SK-N-SH treated with all-trans-retinoic acid at 6 μM for 48 hours (cell line): ENCODE data around the gene SCAMP5.

Experiments
- ATAC-seq: fragments of 200-7000 bp; cut with Tn5 transposase; 3 replicates; pipeline ENCODE4 v1.9.1; 2020; ENCODE audit warnings: mild to moderate bottlenecking, moderate library complexity
- ARNTL ChIP-seq: fragments of 450-650 bp; formaldehyde crosslinking; IDR thresholded peaks from 2 replicates; pipeline ENCODE4 v1.5.0; 2020; ENCODE audit warnings: low read depth, mild to moderate bottlenecking, moderate library complexity, borderline replicate concordance
- BACH2 ChIP-seq: fragments of 250-450 bp; sonication (Bioruptor Pico); IDR thresholded peaks from 2 replicates; pipeline ENCODE4 v1.9.0; 2021; ENCODE audit warnings: mild to moderate bottlenecking, borderline replicate concordance
- CSDC2 ChIP-seq: fragments of 250-450 bp; sonication (Bioruptor Pico); IDR thresholded peaks from 2 replicates; pipeline ENCODE4 v1.5.0; 2020; ENCODE audit warnings: mild to moderate bottlenecking, moderate library complexity
- ESRRG ChIP-seq: fragments of 250-450 bp; sonication (Bioruptor Pico); IDR thresholded peaks from 2 replicates; pipeline ENCODE4 v1.6.1; 2021; ENCODE audit warnings: mild to moderate bottlenecking
- GLIS3 ChIP-seq: fragments of 250-450 bp; sonication (Bioruptor Pico); IDR thresholded peaks from 2 replicates; pipeline ENCODE4 v1.5.0; 2020; ENCODE audit warnings: mild to moderate bottlenecking, moderate library complexity
- ISL1 ChIP-seq: fragments of 250-450 bp; sonication (Bioruptor Pico); IDR thresholded peaks from 2 replicates; pipeline ENCODE4 v2.1.2; 2022; ENCODE audit warnings: mild to moderate bottlenecking, moderate library complexity
- OSR1 ChIP-seq: fragments of 250-450 bp; sonication (Bioruptor Pico); IDR thresholded peaks from 2 replicates; pipeline ENCODE4 v1.8.0; 2022; ENCODE audit warnings: moderate library complexity, mild to moderate bottlenecking, inconsistent platforms
- PPARA ChIP-seq: fragments of 250-450 bp; sonication (Bioruptor Pico); IDR thresholded peaks from 2 replicates; pipeline ENCODE4 v1.5.0; 2020; ENCODE audit warnings: mild to moderate bottlenecking, borderline replicate concordance
- RARB ChIP-seq: fragments of 250-450 bp; sonication (Bioruptor Pico); IDR thresholded peaks from 2 replicates; pipeline ENCODE4 v1.8.0; 2021; ENCODE audit warnings: mild to moderate bottlenecking, moderate library complexity
- SNAI2 ChIP-seq: fragments of 250-450 bp; sonication (Bioruptor Pico); IDR thresholded peaks from 2 replicates; pipeline ENCODE4 v1.5.0; 2020; ENCODE audit warnings: mild to moderate bottlenecking, moderate library complexity
- TCF4 ChIP-seq: fragments of 250-450 bp; sonication (Bioruptor Pico); IDR thresholded peaks from 2 replicates; pipeline ENCODE4 v1.8.0; 2021; ENCODE audit warnings: mild to moderate bottlenecking, moderate library complexity, borderline replicate concordance
- TOX ChIP-seq: fragments of 250-450 bp; sonication (Bioruptor Pico); IDR thresholded peaks from 2 replicates; pipeline ENCODE4 v1.8.0; 2021; ENCODE audit warnings: mild to moderate bottlenecking, moderate library complexity, borderline replicate concordance
- ZC3H10 ChIP-seq: fragments of 250-450 bp; sonication (Bioruptor Pico); IDR thresholded peaks from 2 replicates; pipeline ENCODE4 v1.5.1; 2021; ENCODE audit warnings: mild to moderate bottlenecking, moderate library complexity
- ZFP3 ChIP-seq: fragments of 250-450 bp; sonication (Bioruptor Pico); IDR thresholded peaks from 2 replicates; pipeline ENCODE4 v1.5.0; 2020; ENCODE audit warnings: mild to moderate bottlenecking, moderate library complexity
- ZFP30 ChIP-seq: fragments of 450-650 bp; formaldehyde crosslinking; IDR thresholded peaks from 2 replicates; pipeline ENCODE4 v1.5.0; 2022; ENCODE audit warnings: mild to moderate bottlenecking, moderate library complexity
- ZNF565 ChIP-seq: fragments of 450-650 bp; formaldehyde crosslinking; conservative IDR thresholded peaks from 2 replicates; pipeline ENCODE4 v1.5.0; 2020; ENCODE audit warnings: low read depth, mild to moderate bottlenecking, moderate library complexity
- ZNF70 ChIP-seq: fragments of 450-650 bp; formaldehyde crosslinking; IDR thresholded peaks from 2 replicates; pipeline ENCODE4 v1.5.0; 2020; ENCODE audit warnings: mild to moderate bottlenecking, moderate library complexity
- ZNF8 ChIP-seq: fragments of 450-650 bp; formaldehyde crosslinking; IDR thresholded peaks from 2 replicates; pipeline ENCODE4 v1.5.0; 2020; ENCODE audit warnings: mild to moderate bottlenecking, moderate library complexity
- TF ChIP-seq, protein P1 (sequence below): fragments of 250-450 bp; sonication (Bioruptor Pico); IDR thresholded peaks from 2 replicates; pipeline ENCODE4 v1.5.1; 2020; ENCODE audit warnings: low read depth, mild to moderate bottlenecking, moderate library complexity
- TF ChIP-seq, protein P2 (sequence below): fragments of 250-450 bp; sonication (Bioruptor Pico); IDR thresholded peaks from 2 replicates; pipeline ENCODE4 v1.5.1; 2021; ENCODE audit warnings: mild to moderate bottlenecking, moderate library complexity
- TF ChIP-seq, protein P3 (sequence below): fragments of 250-450 bp; sonication (Bioruptor Pico); IDR thresholded peaks from 2 replicates; pipeline ENCODE4 v1.8.0; 2020; ENCODE audit warnings: mild to moderate bottlenecking, moderate library complexity, borderline replicate concordance
- TF ChIP-seq, protein P4 (sequence below): fragments of 250-450 bp; sonication (Bioruptor Pico); IDR thresholded peaks from 2 replicates; pipeline ENCODE4 v1.5.0; 2020; ENCODE audit warnings: mild to moderate bottlenecking, moderate library complexity
- TF ChIP-seq, protein P5 (sequence below): fragments of 250-450 bp; sonication (Bioruptor Pico); IDR thresholded peaks from 2 replicates; pipeline ENCODE4 v1.8.0; 2021; ENCODE audit warnings: low read depth, mild to moderate bottlenecking, moderate library complexity, borderline replicate concordance

The SCAMP5 gene

DNA sequence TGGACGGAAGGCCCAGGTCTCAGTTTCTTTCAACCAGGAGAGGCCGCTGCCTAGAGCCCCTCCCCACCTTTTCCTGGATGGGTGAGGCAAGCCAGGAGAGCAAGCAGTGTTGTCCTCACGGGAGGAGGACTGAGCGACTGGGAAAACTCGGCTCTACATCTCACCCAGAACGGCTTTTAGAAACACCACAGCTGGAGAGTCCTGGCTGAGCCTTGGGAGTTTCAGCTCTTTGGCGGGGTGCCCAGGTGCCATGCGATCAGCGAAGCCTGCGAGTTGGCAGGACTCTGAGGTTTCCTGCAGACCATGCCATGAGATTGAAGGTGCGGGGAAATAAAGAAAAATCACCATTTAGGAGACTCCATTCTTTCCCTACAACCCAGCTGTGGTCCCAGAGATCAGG is 54.0 kb downstream of the SCAMP5 start:
- TF ChIP-seq GLIS3 (CRISPR knock-in tag): no peak
- no peak for TF ChIP-seq ZC3H10 (CRISPR knock-in tag)
- TF ChIP-seq SNAI2 (CRISPR knock-in tag): no peak
- TF ChIP-seq ESRRG: no peak
- no peak for TF ChIP-seq PPARA (CRISPR knock-in tag)
- no peak for TF ChIP-seq ZFP3
- TF ChIP-seq ZNF70: no peak
- no peak for TF ChIP-seq TOX
- no peak for TF ChIP-seq ARNTL (CRISPR knock-in tag)
- no peak; the same call in 2 of the 3 replicates for ATAC-seq

DNA sequence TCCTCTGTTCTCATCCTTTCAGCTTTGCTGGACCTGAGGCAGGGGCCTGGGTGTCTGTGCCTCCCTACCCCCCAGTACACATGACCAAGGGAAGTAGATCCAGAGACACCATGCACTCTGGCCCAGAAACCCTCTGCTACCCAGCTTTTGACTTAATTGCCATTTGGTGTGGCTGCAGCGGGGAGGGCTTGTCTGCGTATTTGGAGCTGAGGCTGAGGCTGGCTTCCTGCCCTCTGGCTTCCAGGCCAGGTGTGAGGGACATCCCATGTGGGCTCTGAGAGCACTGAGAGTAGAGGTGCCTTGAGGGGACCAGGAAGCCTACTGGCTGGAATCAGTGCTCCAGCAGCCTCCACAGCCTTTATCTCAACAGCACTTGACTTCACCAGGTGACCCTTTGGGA is 54.9 kb downstream of the SCAMP5 start:
- no peak for ATAC-seq
- no peak for TF ChIP-seq ISL1 (CRISPR knock-in tag)
- no peak for TF ChIP-seq ZNF70
- no peak for TF ChIP-seq RARB
- TF ChIP-seq, protein P1, sequence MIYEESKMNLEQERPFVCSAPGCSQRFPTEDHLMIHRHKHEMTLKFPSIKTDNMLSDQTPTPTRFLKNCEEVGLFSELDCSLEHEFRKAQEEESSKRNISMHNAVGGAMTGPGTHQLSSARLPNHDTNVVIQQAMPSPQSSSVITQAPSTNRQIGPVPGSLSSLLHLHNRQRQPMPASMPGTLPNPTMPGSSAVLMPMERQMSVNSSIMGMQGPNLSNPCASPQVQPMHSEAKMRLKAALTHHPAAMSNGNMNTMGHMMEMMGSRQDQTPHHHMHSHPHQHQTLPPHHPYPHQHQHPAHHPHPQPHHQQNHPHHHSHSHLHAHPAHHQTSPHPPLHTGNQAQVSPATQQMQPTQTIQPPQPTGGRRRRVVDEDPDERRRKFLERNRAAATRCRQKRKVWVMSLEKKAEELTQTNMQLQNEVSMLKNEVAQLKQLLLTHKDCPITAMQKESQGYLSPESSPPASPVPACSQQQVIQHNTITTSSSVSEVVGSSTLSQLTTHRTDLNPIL (CRISPR knock-in tag): no peak
- TF ChIP-seq ZNF565 (CRISPR knock-in tag): no peak
- TF ChIP-seq ZFP30 (CRISPR knock-in tag): no peak
- no peak for TF ChIP-seq TCF4 (CRISPR knock-in tag)
- TF ChIP-seq, protein P2, sequence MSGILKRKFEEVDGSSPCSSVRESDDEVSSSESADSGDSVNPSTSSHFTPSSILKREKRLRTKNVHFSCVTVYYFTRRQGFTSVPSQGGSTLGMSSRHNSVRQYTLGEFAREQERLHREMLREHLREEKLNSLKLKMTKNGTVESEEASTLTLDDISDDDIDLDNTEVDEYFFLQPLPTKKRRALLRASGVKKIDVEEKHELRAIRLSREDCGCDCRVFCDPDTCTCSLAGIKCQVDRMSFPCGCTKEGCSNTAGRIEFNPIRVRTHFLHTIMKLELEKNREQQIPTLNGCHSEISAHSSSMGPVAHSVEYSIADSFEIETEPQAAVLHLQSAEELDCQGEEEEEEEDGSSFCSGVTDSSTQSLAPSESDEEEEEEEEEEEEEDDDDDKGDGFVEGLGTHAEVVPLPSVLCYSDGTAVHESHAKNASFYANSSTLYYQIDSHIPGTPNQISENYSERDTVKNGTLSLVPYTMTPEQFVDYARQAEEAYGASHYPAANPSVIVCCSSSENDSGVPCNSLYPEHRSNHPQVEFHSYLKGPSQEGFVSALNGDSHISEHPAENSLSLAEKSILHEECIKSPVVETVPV (CRISPR knock-in tag): no peak
- TF ChIP-seq OSR1: no peak
- no peak for TF ChIP-seq ZNF8 (CRISPR knock-in tag)
- TF ChIP-seq ZFP3: no peak
- no peak for TF ChIP-seq PPARA (CRISPR knock-in tag)
- TF ChIP-seq ARNTL (CRISPR knock-in tag): no peak
- TF ChIP-seq TOX: no peak
- no peak for TF ChIP-seq BACH2

DNA sequence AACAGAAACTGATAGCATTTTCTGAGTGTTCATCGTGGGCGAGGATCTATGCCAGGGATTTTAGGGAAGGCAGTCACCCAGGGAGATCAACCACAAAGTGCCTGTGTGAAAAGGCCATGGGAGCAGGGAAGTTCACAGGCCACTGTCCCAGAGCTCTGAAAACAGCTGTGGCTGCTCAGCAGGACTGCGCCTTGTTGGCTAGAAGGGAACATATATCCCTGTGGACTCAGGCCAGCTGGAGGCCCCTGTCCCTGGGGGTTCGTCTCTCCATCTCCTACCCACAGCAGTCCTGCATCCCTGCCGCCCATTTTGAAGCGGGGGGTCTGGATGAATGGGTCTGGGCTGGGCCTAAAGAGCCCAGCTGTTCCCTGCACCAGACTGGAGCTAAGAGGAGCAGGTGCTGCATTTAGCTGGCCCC is 55.8 kb downstream of the SCAMP5 start:
- no peak for ATAC-seq
- TF ChIP-seq ZNF565 (CRISPR knock-in tag) (no peak), TOX (no peak)

DNA sequence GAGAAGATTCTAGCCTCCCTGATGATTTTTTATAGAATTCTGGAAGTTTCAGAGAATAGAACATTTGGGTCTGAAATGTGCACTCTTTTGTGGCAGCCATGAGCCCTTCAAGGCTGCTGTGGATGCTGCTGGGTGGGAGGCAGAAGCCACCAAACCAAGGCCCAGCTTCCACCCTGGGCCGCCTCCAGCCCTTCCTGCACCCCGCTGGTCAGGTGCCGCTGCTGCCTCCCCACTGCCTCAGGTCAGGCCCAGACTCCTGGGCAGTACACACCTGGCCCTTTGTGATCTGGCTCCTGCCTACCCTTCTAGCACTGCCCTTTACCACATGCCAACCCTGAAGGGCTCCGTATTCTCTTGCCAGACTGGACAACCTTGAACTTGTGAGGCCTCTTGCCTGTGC is 56.3 kb downstream of the SCAMP5 start:
- ATAC-seq: no peak
- TF ChIP-seq PPARA (CRISPR knock-in tag) (no peak), ZNF565 (CRISPR knock-in tag) (no peak), TCF4 (CRISPR knock-in tag) (no peak), ISL1 (CRISPR knock-in tag) (no peak)
- TF ChIP-seq, protein P3, sequence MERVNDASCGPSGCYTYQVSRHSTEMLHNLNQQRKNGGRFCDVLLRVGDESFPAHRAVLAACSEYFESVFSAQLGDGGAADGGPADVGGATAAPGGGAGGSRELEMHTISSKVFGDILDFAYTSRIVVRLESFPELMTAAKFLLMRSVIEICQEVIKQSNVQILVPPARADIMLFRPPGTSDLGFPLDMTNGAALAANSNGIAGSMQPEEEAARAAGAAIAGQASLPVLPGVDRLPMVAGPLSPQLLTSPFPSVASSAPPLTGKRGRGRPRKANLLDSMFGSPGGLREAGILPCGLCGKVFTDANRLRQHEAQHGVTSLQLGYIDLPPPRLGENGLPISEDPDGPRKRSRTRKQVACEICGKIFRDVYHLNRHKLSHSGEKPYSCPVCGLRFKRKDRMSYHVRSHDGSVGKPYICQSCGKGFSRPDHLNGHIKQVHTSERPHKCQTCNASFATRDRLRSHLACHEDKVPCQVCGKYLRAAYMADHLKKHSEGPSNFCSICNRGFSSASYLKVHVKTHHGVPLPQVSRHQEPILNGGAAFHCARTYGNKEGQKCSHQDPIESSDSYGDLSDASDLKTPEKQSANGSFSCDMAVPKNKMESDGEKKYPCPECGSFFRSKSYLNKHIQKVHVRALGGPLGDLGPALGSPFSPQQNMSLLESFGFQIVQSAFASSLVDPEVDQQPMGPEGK: no peak
- TF ChIP-seq, all 23 proteins: peak for 0

DNA sequence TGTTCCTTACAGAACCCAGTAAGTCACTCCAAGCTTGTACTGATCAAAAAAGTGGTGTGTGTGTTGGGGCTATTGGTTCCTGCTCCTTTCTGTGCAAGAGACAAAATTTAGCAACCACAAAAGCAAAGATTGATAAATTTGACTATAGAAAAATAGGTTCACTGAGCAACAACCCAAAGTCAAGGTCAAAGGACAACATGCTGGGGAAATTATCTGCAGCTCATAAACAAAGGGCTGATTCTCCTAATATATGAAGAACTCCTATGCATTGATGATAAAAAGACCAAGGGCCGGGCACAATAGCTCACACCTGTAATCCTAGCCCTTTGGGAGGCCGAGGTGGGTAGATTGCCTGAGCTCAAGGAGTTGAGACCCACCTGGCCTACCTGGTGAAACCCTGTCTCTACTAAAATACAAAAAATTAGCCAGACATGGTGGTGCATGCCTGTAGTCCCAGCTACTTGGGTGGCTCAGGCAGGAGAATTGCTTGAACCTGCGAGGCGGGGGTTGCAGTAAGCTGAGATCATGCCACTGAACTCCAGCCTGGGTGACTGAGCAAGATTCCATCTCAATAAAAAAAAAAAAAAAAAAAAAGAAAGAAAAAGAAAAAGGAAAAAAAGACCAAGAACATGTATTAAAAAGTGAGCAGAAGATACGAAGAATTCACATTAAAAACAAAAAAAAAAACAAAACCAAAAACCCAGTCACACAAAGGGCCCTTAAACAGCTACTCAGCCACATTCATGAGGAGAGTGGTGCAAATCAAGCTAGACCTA is 57.8 kb downstream of the SCAMP5 start:
- ATAC-seq: no peak
- TF ChIP-seq ZFP3: no peak
- TF ChIP-seq ZNF8 (CRISPR knock-in tag): no peak
- TF ChIP-seq SNAI2 (CRISPR knock-in tag): no peak
- TF ChIP-seq, protein P3: no peak
- TF ChIP-seq OSR1: no peak
- TF ChIP-seq, protein P4, sequence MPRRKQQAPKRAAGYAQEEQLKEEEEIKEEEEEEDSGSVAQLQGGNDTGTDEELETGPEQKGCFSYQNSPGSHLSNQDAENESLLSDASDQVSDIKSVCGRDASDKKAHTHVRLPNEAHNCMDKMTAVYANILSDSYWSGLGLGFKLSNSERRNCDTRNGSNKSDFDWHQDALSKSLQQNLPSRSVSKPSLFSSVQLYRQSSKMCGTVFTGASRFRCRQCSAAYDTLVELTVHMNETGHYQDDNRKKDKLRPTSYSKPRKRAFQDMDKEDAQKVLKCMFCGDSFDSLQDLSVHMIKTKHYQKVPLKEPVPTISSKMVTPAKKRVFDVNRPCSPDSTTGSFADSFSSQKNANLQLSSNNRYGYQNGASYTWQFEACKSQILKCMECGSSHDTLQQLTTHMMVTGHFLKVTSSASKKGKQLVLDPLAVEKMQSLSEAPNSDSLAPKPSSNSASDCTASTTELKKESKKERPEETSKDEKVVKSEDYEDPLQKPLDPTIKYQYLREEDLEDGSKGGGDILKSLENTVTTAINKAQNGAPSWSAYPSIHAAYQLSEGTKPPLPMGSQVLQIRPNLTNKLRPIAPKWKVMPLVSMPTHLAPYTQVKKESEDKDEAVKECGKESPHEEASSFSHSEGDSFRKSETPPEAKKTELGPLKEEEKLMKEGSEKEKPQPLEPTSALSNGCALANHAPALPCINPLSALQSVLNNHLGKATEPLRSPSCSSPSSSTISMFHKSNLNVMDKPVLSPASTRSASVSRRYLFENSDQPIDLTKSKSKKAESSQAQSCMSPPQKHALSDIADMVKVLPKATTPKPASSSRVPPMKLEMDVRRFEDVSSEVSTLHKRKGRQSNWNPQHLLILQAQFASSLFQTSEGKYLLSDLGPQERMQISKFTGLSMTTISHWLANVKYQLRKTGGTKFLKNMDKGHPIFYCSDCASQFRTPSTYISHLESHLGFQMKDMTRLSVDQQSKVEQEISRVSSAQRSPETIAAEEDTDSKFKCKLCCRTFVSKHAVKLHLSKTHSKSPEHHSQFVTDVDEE: no peak
- no peak for TF ChIP-seq TCF4 (CRISPR knock-in tag)
- TF ChIP-seq ZNF565 (CRISPR knock-in tag): no peak
- no peak for TF ChIP-seq ZC3H10 (CRISPR knock-in tag)
- TF ChIP-seq, protein P5, sequence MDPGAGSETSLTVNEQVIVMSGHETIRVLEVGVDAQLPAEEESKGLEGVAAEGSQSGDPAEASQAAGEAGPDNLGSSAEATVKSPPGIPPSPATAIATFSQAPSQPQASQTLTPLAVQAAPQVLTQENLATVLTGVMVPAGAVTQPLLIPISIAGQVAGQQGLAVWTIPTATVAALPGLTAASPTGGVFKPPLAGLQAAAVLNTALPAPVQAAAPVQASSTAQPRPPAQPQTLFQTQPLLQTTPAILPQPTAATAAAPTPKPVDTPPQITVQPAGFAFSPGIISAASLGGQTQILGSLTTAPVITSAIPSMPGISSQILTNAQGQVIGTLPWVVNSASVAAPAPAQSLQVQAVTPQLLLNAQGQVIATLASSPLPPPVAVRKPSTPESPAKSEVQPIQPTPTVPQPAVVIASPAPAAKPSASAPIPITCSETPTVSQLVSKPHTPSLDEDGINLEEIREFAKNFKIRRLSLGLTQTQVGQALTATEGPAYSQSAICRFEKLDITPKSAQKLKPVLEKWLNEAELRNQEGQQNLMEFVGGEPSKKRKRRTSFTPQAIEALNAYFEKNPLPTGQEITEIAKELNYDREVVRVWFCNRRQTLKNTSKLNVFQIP: no peak
- no peak for TF ChIP-seq CSDC2 (CRISPR knock-in tag)
- no peak for TF ChIP-seq BACH2
- TF ChIP-seq ESRRG: no peak
- TF ChIP-seq ISL1 (CRISPR knock-in tag): no peak
